MCF 10A (cell line): ENCODE data around the gene FGF14. TPM values are rescaled to one million over a fixed set of nuclear protein-coding genes. Genes with fewer than 3 reads are reported as not detected.

Experiments
- BruUV-seq: library from RNA; stranded (reverse); fragments of 400-500 nt; replicated peaks from 2 replicates; lab custom pipeline; 2021; lab: Mats Ljungman, UMichigan
- CTCF ChIA-PET: fragments of 300-600 bp; sonication (Branson Sonifier 250); formaldehyde crosslinking; extraction: SDS; loops from one replicate; lab custom pipeline; 2021; ENCODE audit warnings: antibody characterized with exemption, inconsistent platforms; lab: Yijun Ruan, JAX
- POLR2A ChIA-PET: fragments of 300-600, 350-650 bp; sonication (Branson Sonifier 250); formaldehyde crosslinking; extraction: SDS; loops from one replicate; lab custom pipeline; 2020; ENCODE audit warnings: antibody characterized with exemption, inconsistent platforms; lab: Yijun Ruan, JAX
- DNase-seq: peaks from one replicate; pipeline ENCODE4 v3.0.0-alpha.2; 2018; ENCODE audit not compliant: unreplicated experiment
- H3K27ac Mint-ChIP-seq: one replicate; pipeline ENCODE4 v1.8.0; 2022; ENCODE audit warnings: mild to moderate bottlenecking, low read depth, mixed read lengths; ENCODE audit not compliant: unreplicated experiment
- H3K27me3 Mint-ChIP-seq: one replicate; pipeline ENCODE4 v1.8.0; 2022; ENCODE audit warnings: mixed read lengths; ENCODE audit not compliant: insufficient read depth, unreplicated experiment
- H3K36me3 Mint-ChIP-seq: one replicate; pipeline ENCODE4 v1.8.0; 2022; ENCODE audit warnings: mild to moderate bottlenecking, moderate library complexity, mixed read lengths; ENCODE audit not compliant: insufficient read depth, unreplicated experiment
- H3K4me1 Mint-ChIP-seq: one replicate; pipeline ENCODE4 v1.8.0; 2022; ENCODE audit warnings: mixed read lengths; ENCODE audit not compliant: insufficient read depth, unreplicated experiment
- H3K4me3 Mint-ChIP-seq: one replicate; pipeline ENCODE4 v1.8.0; 2022; ENCODE audit warnings: mild to moderate bottlenecking, moderate library complexity, mixed read lengths; ENCODE audit not compliant: unreplicated experiment
- H3K9me3 Mint-ChIP-seq: one replicate; pipeline ENCODE4 v1.8.0; 2022; ENCODE audit warnings: mixed read lengths; ENCODE audit not compliant: unreplicated experiment
- CTCF ChIP-seq: fragments of 200-600 bp; IDR thresholded peaks from one replicate; pipeline ENCODE4 v1.8.0; 2022; ENCODE audit warnings: antibody characterized with exemption, mild to moderate bottlenecking; ENCODE audit not compliant: unreplicated experiment
- intact Hi-C: fragments of 100-400 bp; cut with micrococcal nuclease; formaldehyde crosslinking; loops from 2 replicates; pipeline ENCODE4 v1.14.1; 2022
- total RNA-seq: library from RNA; stranded (reverse); gene quantifications from 2 replicates; pipeline ENCODE4 v1.2.3, GENCODE V29; 2022

The FGF14 gene
- total RNA-seq, 1 experiment from 2014 or later, result not detected

- Mint-ChIP-seq H3K27ac (no peak overlapping the region), H3K27me3 (peaks cover 75% of the 10 kb centered on the region), H3K36me3 (no peaks in the 10 kb centered on the region), H3K4me1 (no peaks in the 10 kb centered on the region), H3K4me3 (no peak overlapping the region), H3K9me3 (no peaks in the 10 kb centered on the region)
- DNase-seq, result no peak
- POLR2A ChIA-PET, result no interaction called here
- TF ChIP-seq CTCF, result no peak
- BruUV-seq, result no TSS peak
- intact Hi-C loops, result no loop called here
- CTCF ChIA-PET, result no interaction called here
Observed at GRCh38 chr13:101811284-101811839, 590.5 kb downstream of the FGF14 start.

GRCh38 chr13:101799196-101799595 is 602.7 kb downstream of the FGF14 start:
- H3K9me3 Mint-ChIP-seq, result no peaks in the 10 kb centered on the region
- no peak overlapping the region for H3K4me3 Mint-ChIP-seq
- TF ChIP-seq CTCF, result no peak
- POLR2A ChIA-PET, result no interaction called here
- CTCF ChIA-PET, result no interaction called here
- intact Hi-C loops, result loop anchor here (10.0 kb wide), 1 partner anchor 756 kb away; no protein-coding TSS in a partner anchor
- H3K36me3 Mint-ChIP-seq, result no peaks in the 10 kb centered on the region
- no TSS peak for BruUV-seq
- peaks cover 98% of the 10 kb centered on the region for H3K27me3 Mint-ChIP-seq
- no peaks in the 10 kb centered on the region for H3K4me1 Mint-ChIP-seq
- no peak overlapping the region for H3K27ac Mint-ChIP-seq
- no peak for DNase-seq

- DNase-seq, result no peak
- H3K27me3 Mint-ChIP-seq, result peaks cover 98% of the 10 kb centered on the region
- no peak overlapping the region for H3K27ac Mint-ChIP-seq
- CTCF ChIA-PET, result no interaction called here
- no peaks in the 10 kb centered on the region for H3K9me3 Mint-ChIP-seq
- intact Hi-C loops, result loop anchor here (10.0 kb wide), 1 partner anchor 756 kb away; no protein-coding TSS in a partner anchor
- TF ChIP-seq CTCF, result no peak
- no peaks in the 10 kb centered on the region for H3K4me1 Mint-ChIP-seq
- H3K4me3 Mint-ChIP-seq, result no peak overlapping the region
- POLR2A ChIA-PET, result no interaction called here
- BruUV-seq, result no TSS peak
- H3K36me3 Mint-ChIP-seq, result no peaks in the 10 kb centered on the region
Observed at GRCh38 chr13:101798437-101798836, 603.4 kb downstream of the FGF14 start.

- Mint-ChIP-seq H3K4me1 (no peaks in the 10 kb centered on the region), H3K27ac (no peak overlapping the region), H3K9me3 (no peaks in the 10 kb centered on the region), H3K36me3 (no peaks in the 10 kb centered on the region), H3K4me3 (no peak overlapping the region), H3K27me3 (peaks cover 78% of the 10 kb centered on the region)
- TF ChIP-seq CTCF, result no peak
- DNase-seq, result no peak
- no TSS peak for BruUV-seq
- ChIA-PET CTCF (interaction anchor here (0.6 to 1.9 kb wide), 3 partner anchors 10 to 637 kb away, joined by 3 to 4 read pairs (median 3); no protein-coding TSS in a partner anchor), POLR2A (interaction anchor here (0.7 kb wide), 1 partner anchor 289 kb away, joined by 3 read pairs; no protein-coding TSS in a partner anchor)
- intact Hi-C loops, result loop anchor here (10.0 kb wide), 1 partner anchor 759 kb away; no protein-coding TSS in a partner anchor
Observed at GRCh38 chr13:101795460-101795859, 606.4 kb downstream of the FGF14 start.
